H1 (cell line): Measurements from ENCODE around the gene PSMB9. TPM values are rescaled to one million over a fixed set of nuclear protein-coding genes. Genes with fewer than 3 reads are reported as not detected.
A peak's percentile ranks its signal among the peaks of the same experiment; 100 is the strongest.

Source experiments
- CTCF ChIA-PET: fragments of 300-600 bp; sonication (Branson Sonifier 250); formaldehyde crosslinking; loops from one replicate; lab custom pipeline; 2021; ENCODE audit not compliant: partially characterized antibody; lab: Charles Lee
- POLR2A ChIA-PET: fragments of 300-600 bp; sonication (Branson Sonifier 250); formaldehyde crosslinking; loops from one replicate; lab custom pipeline; 2021; ENCODE audit warnings: inconsistent platforms; ENCODE audit not compliant: partially characterized antibody; lab: Charles Lee
- DNase-seq, 2 experiments: peaks; one replicate each; pipeline versions ENCODE4 v3.0.0 to v3.0.0-alpha.2; 2010 to 2022; ENCODE audit warnings: low spot score in 2 of 2, low read depth in 1 of 2, mixed read lengths in 1 of 2
- FAIRE-seq: peaks from 2 replicates; lab custom pipeline; 2011; peaks lifted over from hg19 to GRCh38; lab: Jason Lieb, UNC
- H2AFZ ChIP-seq: 2 replicates; pipeline ENCODE4 v1.8.1; 2012; ENCODE audit warnings: low read length, inconsistent platforms
- H2AK5ac ChIP-seq: 2 replicates; pipeline ENCODE4 v1.6.1; 2013; ENCODE audit warnings: low read depth, low read length
- H2BK120ac ChIP-seq: replicated peaks from 2 replicates; pipeline ENCODE3; 2013; ENCODE audit warnings: low read depth, low read length, inconsistent platforms
- H2BK12ac ChIP-seq: 2 replicates; pipeline ENCODE4 v1.6.1; 2013; ENCODE audit warnings: low read depth, low read length
- H2BK15ac ChIP-seq: 2 replicates; pipeline ENCODE4 v1.6.1; 2013; ENCODE audit warnings: low read length
- H2BK20ac ChIP-seq: 2 replicates; pipeline ENCODE4 v1.6.1; 2013; ENCODE audit warnings: low read length
- H2BK5ac ChIP-seq: 2 replicates; pipeline ENCODE4 v1.6.1; 2013; ENCODE audit warnings: low read depth, low read length
- H3K14ac ChIP-seq: 2 replicates; pipeline ENCODE4 v1.6.1; 2013; ENCODE audit warnings: inconsistent platforms; ENCODE audit not compliant: insufficient read length
- H3K18ac ChIP-seq: 2 replicates; pipeline ENCODE4 v1.6.1; 2013; ENCODE audit warnings: low read length; ENCODE audit errors: extremely low read depth
- H3K23ac ChIP-seq: 2 replicates; pipeline ENCODE4 v1.6.1; 2013; ENCODE audit warnings: inconsistent platforms; ENCODE audit not compliant: insufficient read length
- H3K23me2 ChIP-seq: 2 replicates; pipeline ENCODE4 v1.6.1; 2013; ENCODE audit warnings: low read depth, low read length
- H3K27ac ChIP-seq: 2 replicates; pipeline ENCODE4 v1.6.1; 2011; ENCODE audit warnings: low read depth, low read length, inconsistent platforms
- H3K27me3 ChIP-seq, 4 experiments: replicated peaks in 1 of 4; 1 replicate in 1 of 4; 2 replicates in 3 of 4; pipeline versions ENCODE4 v1.6.1 to v1.8.1; 2011 to 2013; ENCODE audit warnings: low read length in 3 of 4, mild to moderate bottlenecking in 3 of 4, inconsistent platforms in 2 of 4, mixed read lengths in 2 of 4, moderate library complexity in 1 of 4; ENCODE audit not compliant: control insufficient read depth in 3 of 4, insufficient read depth in 3 of 4; ENCODE audit errors: extremely low read depth in 1 of 4
- H3K36me3 ChIP-seq, 4 experiments: 2 replicates each; pipeline versions ENCODE4 v1.6.1 to v1.8.1; 2011 to 2013; ENCODE audit warnings: mild to moderate bottlenecking in 4 of 4, low read length in 3 of 4, moderate library complexity in 2 of 4, control low read depth in 1 of 4, inconsistent platforms in 1 of 4; ENCODE audit not compliant: insufficient read depth in 4 of 4, control insufficient read depth in 2 of 4
- H3K4ac ChIP-seq: replicated peaks from 2 replicates; pipeline ENCODE3; 2013; ENCODE audit warnings: low read length, low read depth, mixed read lengths, inconsistent platforms; ENCODE audit not compliant: insufficient read length
- H3K4me1 ChIP-seq, 4 experiments: replicated peaks in 1 of 4; 1 replicate in 1 of 4; 2 replicates in 3 of 4; pipeline versions ENCODE4 v1.6.1 to v1.8.1; 2011 to 2013; ENCODE audit warnings: low read length in 3 of 4, inconsistent platforms in 2 of 4, mixed read lengths in 1 of 4; ENCODE audit not compliant: insufficient read depth in 4 of 4, control insufficient read depth in 3 of 4
- H3K4me2 ChIP-seq, 2 experiments: 2 replicates each; pipeline versions ENCODE4 v1.6.1 to v1.8.1; 2011 to 2013; ENCODE audit warnings: low read depth in 2 of 2, low read length in 2 of 2, control low read depth in 1 of 2, inconsistent platforms in 1 of 2, mild to moderate bottlenecking in 1 of 2; ENCODE audit not compliant: insufficient read depth in 1 of 2
- H3K4me3 ChIP-seq, 4 experiments: fragments of 200-600, 300-600 bp in 1 of 4; sonication (generic), shearing (Covaris generic), sonication (Bioruptor Twin) in 1 of 4; 2 replicates each; pipeline versions ENCODE4 v1.5.1 to v1.8.1; 2011 to 2016; ENCODE audit warnings: low read length in 4 of 4, low read depth in 3 of 4, control low read depth in 2 of 4, inconsistent platforms in 2 of 4, mild to moderate bottlenecking in 2 of 4, mixed read lengths in 1 of 4, moderate library complexity in 1 of 4; ENCODE audit not compliant: insufficient read depth in 2 of 4; ENCODE audit errors: extremely low read depth in 1 of 4
- H3K56ac ChIP-seq: replicated peaks from 2 replicates; pipeline ENCODE3; 2013; ENCODE audit warnings: low read depth, mild to moderate bottlenecking, mixed read lengths, low read length, inconsistent platforms; ENCODE audit not compliant: insufficient read length
- H3K79me1 ChIP-seq: 2 replicates; pipeline ENCODE4 v1.6.1; 2013; ENCODE audit warnings: low read depth, low read length, control low read depth
- H3K79me2 ChIP-seq, 2 experiments: 2 replicates each; pipeline versions ENCODE4 v1.6.1 to v1.8.1; 2012 to 2013; ENCODE audit warnings: low read length in 2 of 2, mild to moderate bottlenecking in 2 of 2, inconsistent platforms in 1 of 2; ENCODE audit not compliant: insufficient read depth in 2 of 2, control insufficient read depth in 1 of 2
- H3K9ac ChIP-seq, 4 experiments: replicated peaks in 1 of 4; 1 replicate in 1 of 4; 2 replicates in 3 of 4; pipeline versions ENCODE4 v1.6.1 to v1.8.1; 2011 to 2013; ENCODE audit warnings: low read depth in 3 of 4, low read length in 3 of 4, control low read depth in 2 of 4, mild to moderate bottlenecking in 2 of 4, moderate library complexity in 2 of 4, inconsistent platforms in 1 of 4; ENCODE audit errors: extremely low read depth in 1 of 4
- H3K9me3 ChIP-seq, 2 experiments: 2 replicates each; pipeline versions ENCODE4 v1.6.1 to v1.8.1; 2012 to 2013; ENCODE audit warnings: mild to moderate bottlenecking in 2 of 2, moderate library complexity in 2 of 2, control low read depth in 1 of 2, inconsistent platforms in 1 of 2, low read depth in 1 of 2, low read length in 1 of 2, mixed read lengths in 1 of 2; ENCODE audit not compliant: insufficient read depth in 2 of 2
- H4K20me1 ChIP-seq, 2 experiments: replicated peaks in 1 of 2; 2 replicates each; pipeline versions ENCODE3 to v1.8.1; 2011 to 2013; ENCODE audit warnings: inconsistent platforms in 2 of 2, low read length in 2 of 2, mild to moderate bottlenecking in 1 of 2; ENCODE audit not compliant: insufficient read depth in 2 of 2, control insufficient read depth in 1 of 2
- H4K5ac ChIP-seq: 2 replicates; pipeline ENCODE4 v1.6.1; 2013; ENCODE audit warnings: low read length, low read depth, mixed read lengths, inconsistent platforms; ENCODE audit not compliant: insufficient read length
- H4K8ac ChIP-seq: 2 replicates; pipeline ENCODE4 v1.8.0; 2013; ENCODE audit warnings: mild to moderate bottlenecking, moderate library complexity, low read length, inconsistent platforms; ENCODE audit not compliant: insufficient read depth; ENCODE audit errors: extremely low read depth
- H4K91ac ChIP-seq: replicated peaks from 2 replicates; pipeline ENCODE3; 2013; ENCODE audit warnings: low read length, mixed read lengths, inconsistent platforms; ENCODE audit not compliant: insufficient read length
- ATF2 ChIP-seq: IDR thresholded peaks from 2 replicates; pipeline ENCODE4 v1.6.1; 2012; ENCODE audit warnings: low read length, inconsistent platforms
- CTBP2 ChIP-seq: IDR thresholded peaks from 2 replicates; pipeline ENCODE4 v1.7.0; 2011; ENCODE audit warnings: borderline replicate concordance, mild to moderate bottlenecking, moderate library complexity, mixed read lengths, low read length; ENCODE audit not compliant: insufficient read depth, insufficient read length
- KDM4A ChIP-seq: IDR thresholded peaks from one replicate; pipeline ENCODE4 v1.7.1; 2012; ENCODE audit warnings: low read depth, mild to moderate bottlenecking, moderate library complexity, low read length, inconsistent platforms; ENCODE audit not compliant: severe bottlenecking
- SIN3A ChIP-seq, 2 experiments: IDR thresholded peaks in 1 of 2; conservative IDR thresholded peaks in 1 of 2; 2 replicates each; pipeline ENCODE4 v1.6.1; 2011 to 2012; ENCODE audit warnings: low read length in 2 of 2, improper control_type of control experiment in 1 of 2, low read depth in 1 of 2, mild to moderate bottlenecking in 1 of 2
- SP1 ChIP-seq: IDR thresholded peaks from 2 replicates; pipeline ENCODE4 v1.6.1; 2011; ENCODE audit warnings: low read depth, low read length
- SP2 ChIP-seq: IDR thresholded peaks from 2 replicates; pipeline ENCODE4 v1.6.1; 2012; ENCODE audit warnings: mild to moderate bottlenecking, low read length, inconsistent platforms
- TAF7 ChIP-seq: optimal IDR thresholded peaks from 2 replicates; pipeline ENCODE3; 2011; ENCODE audit warnings: low read depth, mild to moderate bottlenecking, inconsistent platforms, low read length, moderate library complexity, borderline replicate concordance
- WGBS, 2 experiments: shearing (Covaris generic) in 1 of 2; methylation state at CpG; one replicate each; pipeline versions ENCODE4 v1.1.6 to v1.1.7; 2013 to 2015; ENCODE audit warnings: low lambda C conversion rate in 2 of 2, mixed read lengths in 2 of 2, inconsistent platforms in 1 of 2, low coverage in 1 of 2, missing lambda C conversion rate in 1 of 2; ENCODE audit not compliant: insufficient replicate concordance in 2 of 2, insufficient coverage in 1 of 2, insufficient read length in 1 of 2; ENCODE audit errors: extremely low coverage in 1 of 2, missing lambda C conversion rate in 1 of 2; 5-methylcytosine and 5-hydroxymethylcytosine counted together
- polyA plus RNA-seq, 7 experiments: library from polyadenylated mRNA; depleted of rRNA in 3 of 7; stranded (reverse) in 5 of 7; unstranded in 2 of 7; fragments of >200 nt in 5 of 7; fragments of 200-250 nt in 2 of 7; gene quantifications; 1 replicate in 5 of 7; 2 replicates in 1 of 7; 4 replicates in 1 of 7; pipeline versions ENCODE4 v1.2.1 to v1.2.3, GENCODE V29; 2011 to 2013; ENCODE audit warnings: missing spikeins in 2 of 7, mixed read lengths in 2 of 7
- total RNA-seq: library from RNA; stranded (reverse); fragmentation: NEBNext Ultra II Directional; extraction: Animal tissue kit (Norgen Biotek cat#: 25700); gene quantifications from 2 replicates; pipeline ENCODE4 v1.2.1, GENCODE V29; 2021

Gene PSMB9
- total and polyA plus RNA-seq, 2 of the 8 experiments (the other 6 are each of a cell fraction or from before 2014, with no cell fraction given): 4.5 to 22.8 TPM

- 2% methylated on average over 54 of the region's 61 CpGs; no CpG with 5 or more reads in 1 of the 2 experiments for WGBS, 2 experiments
- H2AFZ ChIP-seq: peak overlapping the region; percentile 86
- no peak overlapping the region for H3K23ac ChIP-seq
- H4K20me1 ChIP-seq: peaks cover 2% of the 10 kb centered on the region in 2 experiments
- H3K4me1 ChIP-seq: peaks cover 0 to 4% (median 1%) of the 10 kb centered on the region in 4 experiments; a peak in 2 of 7 replicates
- FAIRE-seq (peak; percentile 69), DNase-seq (peak; percentile 84 to 99)
- H2BK5ac ChIP-seq: peak overlapping the region; percentile 71
- H2AK5ac ChIP-seq: no peak overlapping the region
- CTCF ChIA-PET: interaction anchor here (0.6 to 3.3 kb wide), 13 partner anchors 8 to 68 kb away, joined by 3 to 16 read pairs (median 3); partner anchors contain the start of gene HLA-DMA
- no peak overlapping the region for H3K14ac ChIP-seq
- H2BK15ac ChIP-seq: no peak overlapping the region; the same call in 1 of the 2 replicates
- POLR2A ChIA-PET: interaction anchor here (0.6 to 5.8 kb wide), 15 partner anchors 10 to 727 kb away, joined by 3 to 117 read pairs (median 4); partner anchors contain the start of genes BRD2, HLA-DMA, HLA-DMB and RPS18
- H4K8ac ChIP-seq: peak overlapping the region; percentile 87
- peak overlapping the region; percentile 87 to 99 for H3K4me2 ChIP-seq
- peak overlapping the region; percentile 94 for H3K56ac ChIP-seq
- H3K4ac ChIP-seq: peak overlapping the region; percentile 2
- H3K79me1 ChIP-seq: peaks cover 5% of the 10 kb centered on the region; the same call in 1 of the 2 replicates
- H3K27ac ChIP-seq: peak overlapping the region; percentile 39; the same call in 1 of the 2 replicates
- no peak overlapping the region for H2BK20ac ChIP-seq
- peak overlapping the region; percentile 62; the same call in 1 of the 2 replicates for H3K18ac ChIP-seq
- no peaks in the 10 kb centered on the region for H3K36me3 ChIP-seq
- peak overlapping the region; percentile 87 for H4K91ac ChIP-seq
- H3K27me3 ChIP-seq: no peaks in the 10 kb centered on the region; a peak in 1 of 7 replicates
- no peak overlapping the region for H2BK120ac ChIP-seq
- H3K4me3 ChIP-seq: peak overlapping the region; percentile 74 to 92 (median 84)
- H3K79me2 ChIP-seq: peaks cover 0 to 13% of the 10 kb centered on the region in 2 experiments; a peak in 1 of 4 replicates
- peak overlapping the region in 3 of 4 experiments; percentile 58 to 71 (median 62); a peak in 6 of 7 replicates for H3K9ac ChIP-seq
- peak overlapping the region; percentile 89 for H4K5ac ChIP-seq
- H3K23me2 ChIP-seq: peaks cover 7% of the 10 kb centered on the region
- H2BK12ac ChIP-seq: no peak overlapping the region
- no peaks in the 10 kb centered on the region for H3K9me3 ChIP-seq
- peak; percentile 79 for TF ChIP-seq SP1
- TF ChIP-seq KDM4A: peak; percentile 70
- TF ChIP-seq CTBP2: peak; percentile 20
- TF ChIP-seq SIN3A (conservative IDR thresholded peaks at IDR 0.05 in 1 of 2, IDR thresholded peaks at IDR 0.05 in 1 of 2; ENCODE audit: low read depth in 1 of 2, low read length in 2 of 2): peak in 1 of 2 experiments; percentile 93; a peak in 3 of 4 replicates
- peak; percentile 65 for TF ChIP-seq TAF7
- TF ChIP-seq SP2: peak; percentile 51
- no peak for TF ChIP-seq ATF2
Observed at GRCh38 chr6:32894085-32895005, 40.4 kb downstream of the PSMB9 start.
